Stimulated activated CD8-positive, alpha-beta memory T cell treated with anti-CD3 and anti-CD28 coated beads, Interleukin-15, amount 100 ng/mL, for 24 hours (primary cell): ENCODE measurements around the gene FOXR2.

Experiments used
- DNase-seq: peaks from one replicate; pipeline ENCODE4 v3.0.0-alpha.2; 2020; ENCODE audit warnings: low read depth

The FOXR2 gene

GRCh38 chrX:55623100-55623499 lies at the start of gene FOXR2:
Gene FOXR2 (plus strand): TSS chrX:55623400. CDS start chrX:55623712, 312 bp downstream.
- no peak for DNase-seq

GRCh38 chrX:55579115-55579514 lies 44.1 kb upstream of the FOXR2 start:
- DNase-seq = no peak

GRCh38 chrX:55582447-55582846 lies 40.8 kb upstream of the FOXR2 start:
- no peak for DNase-seq

GRCh38 chrX:55593296-55593695 lies 29.9 kb upstream of the FOXR2 start:
- DNase-seq = no peak

- DNase-seq = no peak
These were observed 29.4 kb upstream of the FOXR2 start for GRCh38 chrX:55593756-55594257.

- DNase-seq = no peak
These were observed 24.9 kb upstream of the FOXR2 start for GRCh38 chrX:55598333-55598732.

- no peak for DNase-seq
These were observed 3.7 kb upstream of the FOXR2 start for GRCh38 chrX:55619547-55619946.

GRCh38 chrX:55624403-55624802 lies 1.2 kb downstream of the FOXR2 start:
- DNase-seq = no peak

GRCh38 chrX:55636109-55636508 lies 12.9 kb downstream of the FOXR2 start:
- no peak for DNase-seq

- no peak for DNase-seq
These were observed 15.7 kb downstream of the FOXR2 start for GRCh38 chrX:55638933-55639332.

GRCh38 chrX:55640854-55641253 lies 17.7 kb downstream of the FOXR2 start:
- DNase-seq = no peak

- no peak for DNase-seq
These were observed 25.2 kb downstream of the FOXR2 start for GRCh38 chrX:55648434-55648833.

GRCh38 chrX:55659931-55660330 lies 36.7 kb downstream of the FOXR2 start:
- DNase-seq = no peak

GRCh38 chrX:55663584-55663983 lies 40.4 kb downstream of the FOXR2 start:
- no peak for DNase-seq

GRCh38 chrX:55668084-55668483 lies 44.9 kb downstream of the FOXR2 start:
- DNase-seq = no peak
